HG03175 (cell line): Measurements from ENCODE around the gene COMT.

Source experiments
- ATAC-seq: cut with Tn5 transposase; IDR thresholded peaks from one replicate; pipeline ENCODE4 v1.9.1; 2021; ENCODE audit warnings: mild to moderate bottlenecking, moderate library complexity; ENCODE audit not compliant: unreplicated experiment

Gene COMT

DNA sequence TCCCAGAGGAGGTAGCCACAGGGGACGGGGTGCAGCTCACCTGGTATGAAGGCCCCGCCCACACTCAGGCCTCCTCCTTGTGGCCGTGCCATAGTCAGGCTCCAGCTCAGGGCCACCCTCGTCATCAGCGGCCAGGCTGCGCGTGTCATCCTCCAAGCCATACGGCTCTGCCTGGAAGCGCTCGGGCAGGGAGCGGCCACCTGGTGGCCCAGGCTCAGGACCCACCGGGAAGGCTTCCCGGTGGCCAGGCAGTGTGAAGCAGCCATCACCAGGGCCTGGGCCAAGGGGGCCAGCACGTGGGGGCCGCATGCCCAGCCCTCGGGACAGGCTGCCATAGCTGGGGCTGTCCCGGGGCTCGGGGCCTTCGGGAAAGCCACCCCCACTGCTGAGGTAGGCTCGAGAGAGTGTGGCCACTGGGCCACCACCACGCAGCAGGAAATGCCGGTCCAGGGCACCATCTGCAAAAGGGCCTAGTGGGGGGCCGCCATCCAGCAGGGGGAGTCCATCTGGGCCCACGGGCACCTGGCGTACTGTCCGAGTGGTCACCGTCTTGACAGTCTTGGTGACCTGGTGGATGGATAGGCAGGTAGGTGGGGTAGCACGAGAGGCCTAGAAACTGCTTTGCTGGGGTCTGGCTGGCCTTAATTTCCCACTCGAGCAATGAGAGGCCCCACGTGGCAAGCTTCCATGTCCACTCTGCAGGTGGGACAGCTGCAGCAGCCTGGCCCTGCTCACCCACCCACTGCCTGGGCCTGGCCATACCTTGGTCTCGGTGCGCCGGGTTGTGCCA lies 39.8 kb downstream of the COMT start:
- ATAC-seq = no peak

GRCh38 chr22:19981961-19982920 lies 40.7 kb downstream of the COMT start:
- no peak for ATAC-seq

DNA sequence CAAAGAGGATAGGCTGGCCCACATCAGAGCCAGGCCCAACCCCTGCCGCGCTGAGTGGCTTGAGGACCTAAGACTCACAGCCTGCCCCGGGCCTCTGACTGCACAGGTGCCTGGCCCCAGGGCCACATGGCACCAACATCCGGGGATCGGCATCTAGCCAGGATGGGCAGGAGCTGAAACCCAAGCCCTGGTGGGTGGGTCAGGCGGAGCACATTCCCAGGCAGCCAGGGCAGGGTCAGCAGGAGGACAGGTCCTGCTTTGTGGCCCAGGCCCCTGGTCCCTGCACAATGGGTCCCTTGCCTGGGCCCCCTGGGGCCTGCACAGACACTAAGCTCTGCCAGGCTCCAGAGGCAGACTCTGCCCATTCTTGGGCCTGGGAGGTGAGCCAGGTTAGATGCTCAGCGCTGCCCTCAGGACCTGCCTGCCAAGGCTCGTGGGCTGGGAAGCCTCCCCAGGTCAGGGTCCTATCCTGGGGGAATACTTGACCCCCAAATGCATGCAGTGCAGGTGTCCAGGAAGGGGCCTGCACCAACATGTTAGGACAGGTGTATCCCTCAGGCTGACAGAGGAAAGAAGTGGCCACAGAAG lies 41.5 kb downstream of the COMT start:
- no peak for ATAC-seq

DNA sequence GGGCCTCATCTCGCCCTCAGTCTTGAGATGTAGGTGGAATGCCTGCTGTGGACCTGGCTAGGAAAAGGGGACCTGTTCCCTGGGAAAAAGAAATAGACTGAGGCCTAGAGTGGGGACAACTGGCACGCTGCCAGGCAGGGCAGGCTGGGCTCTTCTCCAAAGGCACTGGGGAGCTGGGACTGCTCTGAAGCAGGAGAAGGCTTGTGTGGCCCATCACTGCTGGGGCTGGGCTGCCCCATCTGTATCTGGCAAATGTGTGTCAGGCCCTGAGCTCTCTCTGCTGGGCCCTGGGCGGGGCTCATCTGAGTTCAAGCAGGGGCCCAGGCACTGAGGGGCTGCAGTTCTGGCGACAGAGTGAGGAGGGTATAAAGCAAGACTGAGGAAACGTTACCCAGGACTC lies 42.2 kb downstream of the COMT start:
- no peak for ATAC-seq

DNA sequence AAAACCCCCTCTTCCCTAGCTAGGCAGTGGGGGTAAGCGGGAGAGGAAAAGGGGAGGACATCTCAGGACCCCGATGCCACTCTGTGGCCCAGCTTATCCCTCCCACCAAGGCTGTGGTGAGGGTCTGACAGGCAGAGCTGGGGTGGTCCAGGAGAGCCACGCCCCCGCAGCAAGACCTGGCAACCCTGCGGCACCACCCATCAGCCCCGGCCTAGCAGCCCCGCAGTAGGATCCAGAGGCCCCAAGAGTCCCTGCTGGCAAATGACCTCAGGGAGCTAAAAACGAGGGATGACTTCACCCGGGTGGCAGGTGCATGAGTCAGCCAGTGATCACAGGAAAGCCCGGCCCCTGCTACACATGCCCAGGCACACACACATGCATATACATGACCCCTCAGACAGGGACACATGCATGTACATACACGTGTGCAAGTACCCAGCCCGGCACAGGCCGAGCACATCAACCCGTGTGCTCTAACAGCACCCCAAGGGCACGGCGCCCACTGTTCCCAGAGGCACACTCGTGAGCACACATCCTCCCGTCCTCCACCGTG lies 42.7 kb downstream of the COMT start:
- ATAC-seq = no peak

GRCh38 chr22:19984851-19985811 lies 43.6 kb downstream of the COMT start:
- ATAC-seq = no peak

DNA sequence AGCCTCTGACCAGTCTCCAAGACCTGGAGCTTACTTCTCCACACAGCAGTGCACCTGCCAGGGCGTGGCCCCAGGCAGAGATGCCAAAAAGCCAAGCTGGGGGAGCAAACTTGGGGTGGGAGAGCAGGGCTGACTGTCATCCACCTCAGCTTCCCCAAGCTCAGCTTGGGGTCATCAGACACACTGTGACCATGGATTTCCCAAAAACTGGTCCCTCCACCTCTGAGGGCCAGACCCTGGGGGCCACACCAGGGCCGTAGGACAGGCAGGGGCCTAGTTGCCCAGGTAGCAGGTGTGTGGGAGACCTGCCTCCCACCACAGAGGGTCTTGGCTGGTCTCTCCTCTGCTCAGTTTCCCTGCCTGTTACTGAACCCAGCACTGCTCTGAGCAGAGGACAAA lies 44.4 kb downstream of the COMT start:
- ATAC-seq = no peak

DNA sequence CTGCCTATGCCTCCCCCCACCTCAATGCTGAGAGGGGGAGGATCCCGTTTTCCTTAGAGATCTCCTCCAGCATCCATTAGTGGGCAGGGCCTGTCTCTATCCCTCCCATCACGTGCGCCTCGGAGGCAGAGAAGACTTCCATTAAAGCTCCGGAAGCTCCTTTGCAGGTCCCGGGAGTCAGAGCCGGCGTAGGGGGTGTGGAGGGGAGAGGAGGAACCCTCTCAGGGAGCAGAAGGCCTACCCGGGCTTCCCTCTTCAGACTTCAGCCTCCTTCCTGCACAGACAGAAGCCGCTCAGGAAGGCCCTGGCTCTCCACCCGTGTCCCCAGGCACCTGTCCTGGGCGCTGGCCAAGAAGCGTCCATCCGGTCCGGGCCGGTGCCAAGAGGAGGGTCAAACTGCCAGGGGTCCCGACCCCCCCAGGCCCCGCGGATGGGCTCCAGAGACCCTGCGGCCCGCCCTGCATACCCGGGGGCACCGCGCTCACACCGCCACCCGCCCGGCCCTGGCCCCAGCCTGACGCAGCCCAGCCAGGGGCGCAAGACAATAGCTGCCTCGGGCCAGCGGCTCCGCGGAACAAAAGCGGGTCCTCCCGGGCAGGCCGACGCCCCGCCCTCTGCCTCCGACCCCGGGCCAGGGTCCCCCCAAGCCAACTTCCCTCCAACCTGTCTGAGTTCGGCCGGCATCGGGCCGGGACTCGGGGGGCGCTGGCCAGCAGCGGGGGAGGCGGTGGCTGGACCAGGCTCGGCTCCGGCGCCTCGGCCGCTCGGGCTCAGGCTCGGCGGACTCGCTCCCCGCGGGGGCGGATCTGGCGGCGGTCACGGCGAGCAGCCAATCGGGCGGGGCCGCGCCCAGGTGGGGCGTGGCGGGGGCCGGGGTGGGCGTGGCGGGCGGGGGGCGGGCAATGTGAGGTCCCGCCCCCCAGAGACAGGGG lies 45.1 kb downstream of the COMT start:
- ATAC-seq = peak; percentile 62

- ATAC-seq = no peak
These were observed 46.1 kb downstream of the COMT start for GRCh38 chr22:19987394-19988306.

DNA sequence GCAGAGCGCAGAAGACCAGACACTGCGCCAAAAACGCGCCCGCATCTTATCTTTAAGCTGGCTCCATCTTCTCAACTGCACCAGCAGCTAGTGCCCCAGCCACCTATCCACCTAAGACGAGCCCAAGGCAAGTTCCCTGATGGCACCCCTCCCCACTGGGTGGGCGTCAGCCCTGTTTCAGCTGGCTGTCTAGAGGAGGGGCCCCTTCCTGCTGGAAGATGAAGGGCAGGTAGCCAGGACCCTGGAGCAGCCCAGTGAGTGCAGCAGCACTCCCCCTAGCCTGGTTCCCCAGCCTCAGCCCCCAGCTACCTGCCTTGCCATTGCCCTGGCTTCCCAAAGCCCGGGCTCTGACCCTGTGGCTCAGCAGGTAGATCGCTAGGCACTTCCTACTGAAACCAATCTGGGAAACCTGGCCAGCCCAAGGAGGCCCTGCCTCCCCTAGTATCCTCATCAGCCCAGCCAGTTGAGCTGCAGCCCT lies 46.8 kb downstream of the COMT start:
- ATAC-seq = no peak

GRCh38 chr22:19988965-19989724 lies 47.6 kb downstream of the COMT start:
- ATAC-seq = no peak

- no peak for ATAC-seq
These were observed 48.1 kb downstream of the COMT start for GRCh38 chr22:19989725-19990067.

DNA sequence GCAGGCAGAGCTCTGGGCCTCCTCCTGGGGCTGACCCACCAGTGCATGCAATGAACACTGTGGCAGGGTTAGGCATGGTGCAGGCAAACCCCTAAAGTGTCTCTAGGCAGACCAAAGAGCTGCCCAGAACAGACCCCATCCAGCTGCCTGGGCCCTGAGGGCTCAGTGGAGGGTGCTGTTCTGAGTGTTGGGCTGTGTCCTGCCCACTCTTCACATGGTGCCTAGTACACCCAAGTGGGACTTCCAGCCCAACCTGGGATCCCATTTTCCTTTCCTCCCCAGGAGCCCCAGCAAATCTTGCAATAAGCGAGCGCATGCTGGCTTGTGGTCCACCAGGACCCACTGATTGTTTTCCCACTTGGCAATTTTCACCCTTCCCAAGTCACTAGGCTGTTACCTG lies 48.6 kb downstream of the COMT start:
- no peak for ATAC-seq

DNA sequence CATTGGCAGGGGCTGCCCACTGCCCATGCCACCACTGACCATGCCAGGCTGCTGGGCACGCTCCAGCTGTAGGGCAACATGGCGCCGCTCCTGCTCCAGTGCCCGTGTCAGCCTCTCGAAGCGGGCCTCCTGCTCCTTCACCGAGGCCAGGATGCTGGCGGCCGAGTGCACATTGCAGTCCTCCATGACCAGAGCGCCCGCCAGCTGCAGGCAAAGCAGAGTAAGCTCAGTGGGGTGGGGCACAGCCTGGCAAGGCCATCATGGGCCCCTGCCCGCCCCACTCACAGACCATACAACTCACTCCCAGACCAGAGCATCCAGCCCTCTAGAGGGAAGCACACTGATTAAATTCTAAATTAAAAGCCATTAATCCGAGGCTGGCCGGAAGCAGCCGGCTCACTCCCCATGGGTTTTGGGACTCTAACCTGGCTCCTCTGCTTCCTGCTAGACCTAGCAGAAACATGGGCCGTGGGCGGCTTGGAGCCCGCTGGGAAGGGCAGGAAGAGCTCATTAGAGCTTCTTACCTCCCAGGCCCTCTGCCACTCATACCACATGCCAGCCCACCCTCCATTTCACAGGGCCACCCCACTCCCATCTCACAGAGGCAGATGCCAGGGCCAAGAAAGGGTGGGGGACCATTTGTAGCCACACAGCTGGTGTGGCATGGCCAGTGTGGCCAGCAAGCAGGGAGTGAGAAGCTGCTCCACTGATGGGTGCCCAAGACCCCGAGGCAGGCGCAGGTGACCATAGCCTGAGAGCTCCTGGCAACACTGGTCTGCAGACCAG lies 49.2 kb downstream of the COMT start:
- ATAC-seq = no peak

DNA sequence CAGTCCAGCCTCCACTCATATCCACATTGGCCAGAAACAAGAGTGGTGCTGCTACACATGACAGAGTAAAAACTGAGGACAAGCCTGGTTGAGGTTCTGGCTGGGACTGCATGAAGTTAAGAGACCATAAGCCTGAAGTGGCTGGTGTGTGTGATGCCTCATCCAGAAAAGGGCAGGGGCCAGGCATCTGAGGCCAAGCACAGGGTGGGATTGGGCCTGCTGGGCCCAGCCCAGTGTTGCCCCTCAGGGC lies 49.7 kb downstream of the COMT start:
- no peak for ATAC-seq

GRCh38 chr22:19991645-19992451 lies 50.3 kb downstream of the COMT start:
- no peak for ATAC-seq
